ENCODE data around the gene ARMC7. TPM values are rescaled to one million over a fixed set of nuclear protein-coding genes. Genes with fewer than 3 reads are reported as not detected.

ARMC7 gene
- total and polyA plus RNA-seq, 2 of the 13 experiments (the other 11 are each of a cell fraction or from before 2014, with no cell fraction given): 3.9 to 4.2 TPM

DNA sequence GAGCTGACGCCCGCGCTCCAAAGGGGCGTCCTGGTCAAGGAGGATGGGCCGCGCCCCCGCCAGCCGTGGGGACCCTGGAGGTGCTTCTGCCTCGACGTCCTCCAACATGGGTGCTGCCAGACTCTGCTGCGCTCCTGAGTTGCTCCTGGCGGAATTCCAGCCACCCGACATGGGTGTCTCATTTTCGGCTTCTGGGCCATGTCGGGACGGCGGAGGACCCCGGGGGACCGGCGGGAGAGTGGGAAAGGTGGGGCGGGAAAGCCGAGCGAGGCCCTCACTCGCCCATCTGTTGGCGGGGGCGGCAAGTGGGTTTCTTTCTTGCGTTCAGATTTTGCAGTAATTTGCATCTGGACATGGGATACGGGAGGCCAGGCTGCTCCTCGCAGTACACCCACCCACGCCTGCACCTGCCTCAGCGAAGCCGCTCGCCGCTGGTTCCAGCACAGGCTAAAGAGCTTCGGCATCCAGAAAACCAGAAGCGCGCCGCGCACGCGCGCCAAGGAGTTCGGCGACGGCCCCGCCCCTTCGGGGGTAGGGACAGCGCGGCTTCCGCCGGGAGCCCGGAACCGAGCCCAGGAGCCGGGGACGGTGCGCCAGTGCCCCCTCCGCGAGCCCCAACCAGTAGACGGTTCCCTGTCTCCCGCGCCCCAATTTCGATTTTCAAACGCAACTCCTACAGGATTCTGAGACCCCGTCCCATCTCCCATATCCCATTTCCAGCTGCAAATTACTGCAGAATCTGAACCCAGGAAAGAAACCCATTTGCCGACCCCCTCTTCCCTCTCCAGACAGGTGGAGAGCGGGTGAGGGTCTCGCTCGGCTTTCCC, at the start of gene ARMC7 (continued):
- TF ChIP-seq, protein P1, sequence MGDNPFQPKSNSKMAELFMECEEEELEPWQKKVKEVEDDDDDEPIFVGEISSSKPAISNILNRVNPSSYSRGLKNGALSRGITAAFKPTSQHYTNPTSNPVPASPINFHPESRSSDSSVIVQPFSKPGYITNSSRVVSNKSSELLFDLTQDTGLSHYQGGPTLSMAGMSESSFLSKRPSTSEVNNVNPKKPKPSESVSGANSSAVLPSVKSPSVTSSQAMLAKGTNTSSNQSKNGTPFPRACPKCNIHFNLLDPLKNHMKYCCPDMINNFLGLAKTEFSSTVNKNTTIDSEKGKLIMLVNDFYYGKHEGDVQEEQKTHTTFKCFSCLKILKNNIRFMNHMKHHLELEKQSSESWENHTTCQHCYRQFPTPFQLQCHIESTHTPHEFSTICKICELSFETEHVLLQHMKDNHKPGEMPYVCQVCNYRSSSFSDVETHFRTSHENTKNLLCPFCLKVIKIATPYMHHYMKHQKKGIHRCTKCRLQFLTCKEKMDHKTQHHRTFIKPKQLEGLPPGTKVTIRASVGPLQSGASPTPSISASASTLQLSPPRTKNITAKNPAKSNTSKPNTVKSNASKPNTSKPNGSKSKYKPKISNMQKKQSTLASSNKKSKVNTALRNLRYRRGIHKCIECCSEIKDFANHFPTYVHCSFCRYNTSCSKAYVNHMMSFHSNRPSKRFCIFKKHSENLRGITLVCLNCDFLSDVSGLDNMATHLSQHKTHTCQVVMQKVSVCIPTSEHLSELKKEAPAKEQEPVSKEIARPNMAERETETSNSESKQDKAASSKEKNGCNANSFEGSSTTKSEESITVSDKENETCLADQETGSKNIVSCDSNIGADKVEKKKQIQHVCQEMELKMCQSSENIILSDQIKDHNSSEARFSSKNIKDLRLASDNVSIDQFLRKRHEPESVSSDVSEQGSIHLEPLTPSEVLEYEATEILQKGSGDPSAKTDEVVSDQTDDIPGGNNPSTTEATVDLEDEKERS (CRISPR knock-in tag; IDR thresholded peaks at IDR 0.05): 0 out of 2 replicates have a peak, but pooled peaks have one; percentile 46
- peak; percentile 98 for TF ChIP-seq ZNF563 (CRISPR knock-in tag; IDR thresholded peaks at IDR 0.05)
- TF ChIP-seq ZNF839 (CRISPR knock-in tag; IDR thresholded peaks at IDR 0.05; ENCODE audit: borderline replicate concordance): 0 out of 2 replicates have a peak, but pooled peaks have one; percentile 11
- TF ChIP-seq, protein P2, sequence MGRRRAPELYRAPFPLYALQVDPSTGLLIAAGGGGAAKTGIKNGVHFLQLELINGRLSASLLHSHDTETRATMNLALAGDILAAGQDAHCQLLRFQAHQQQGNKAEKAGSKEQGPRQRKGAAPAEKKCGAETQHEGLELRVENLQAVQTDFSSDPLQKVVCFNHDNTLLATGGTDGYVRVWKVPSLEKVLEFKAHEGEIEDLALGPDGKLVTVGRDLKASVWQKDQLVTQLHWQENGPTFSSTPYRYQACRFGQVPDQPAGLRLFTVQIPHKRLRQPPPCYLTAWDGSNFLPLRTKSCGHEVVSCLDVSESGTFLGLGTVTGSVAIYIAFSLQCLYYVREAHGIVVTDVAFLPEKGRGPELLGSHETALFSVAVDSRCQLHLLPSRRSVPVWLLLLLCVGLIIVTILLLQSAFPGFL (CRISPR knock-in tag; IDR thresholded peaks at IDR 0.05): no peak
- TF ChIP-seq ZFY (CRISPR knock-in tag; IDR thresholded peaks at IDR 0.05): peak; percentile 71
- TF ChIP-seq, protein P3, sequence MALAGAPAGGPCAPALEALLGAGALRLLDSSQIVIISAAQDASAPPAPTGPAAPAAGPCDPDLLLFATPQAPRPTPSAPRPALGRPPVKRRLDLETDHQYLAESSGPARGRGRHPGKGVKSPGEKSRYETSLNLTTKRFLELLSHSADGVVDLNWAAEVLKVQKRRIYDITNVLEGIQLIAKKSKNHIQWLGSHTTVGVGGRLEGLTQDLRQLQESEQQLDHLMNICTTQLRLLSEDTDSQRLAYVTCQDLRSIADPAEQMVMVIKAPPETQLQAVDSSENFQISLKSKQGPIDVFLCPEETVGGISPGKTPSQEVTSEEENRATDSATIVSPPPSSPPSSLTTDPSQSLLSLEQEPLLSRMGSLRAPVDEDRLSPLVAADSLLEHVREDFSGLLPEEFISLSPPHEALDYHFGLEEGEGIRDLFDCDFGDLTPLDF (CRISPR knock-in tag; IDR thresholded peaks at IDR 0.05): peak; percentile 61
- TF ChIP-seq, protein P4, sequence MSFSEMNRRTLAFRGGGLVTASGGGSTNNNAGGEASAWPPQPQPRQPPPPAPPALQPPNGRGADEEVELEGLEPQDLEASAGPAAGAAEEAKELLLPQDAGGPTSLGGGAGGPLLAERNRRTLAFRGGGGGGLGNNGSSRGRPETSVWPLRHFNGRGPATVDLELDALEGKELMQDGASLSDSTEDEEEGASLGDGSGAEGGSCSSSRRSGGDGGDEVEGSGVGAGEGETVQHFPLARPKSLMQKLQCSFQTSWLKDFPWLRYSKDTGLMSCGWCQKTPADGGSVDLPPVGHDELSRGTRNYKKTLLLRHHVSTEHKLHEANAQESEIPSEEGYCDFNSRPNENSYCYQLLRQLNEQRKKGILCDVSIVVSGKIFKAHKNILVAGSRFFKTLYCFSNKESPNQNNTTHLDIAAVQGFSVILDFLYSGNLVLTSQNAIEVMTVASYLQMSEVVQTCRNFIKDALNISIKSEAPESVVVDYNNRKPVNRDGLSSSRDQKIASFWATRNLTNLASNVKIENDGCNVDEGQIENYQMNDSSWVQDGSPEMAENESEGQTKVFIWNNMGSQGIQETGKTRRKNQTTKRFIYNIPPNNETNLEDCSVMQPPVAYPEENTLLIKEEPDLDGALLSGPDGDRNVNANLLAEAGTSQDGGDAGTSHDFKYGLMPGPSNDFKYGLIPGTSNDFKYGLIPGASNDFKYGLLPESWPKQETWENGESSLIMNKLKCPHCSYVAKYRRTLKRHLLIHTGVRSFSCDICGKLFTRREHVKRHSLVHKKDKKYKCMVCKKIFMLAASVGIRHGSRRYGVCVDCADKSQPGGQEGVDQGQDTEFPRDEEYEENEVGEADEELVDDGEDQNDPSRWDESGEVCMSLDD (CRISPR knock-in tag; IDR thresholded peaks at IDR 0.05; ENCODE audit: borderline replicate concordance): peak; percentile 72; the same call in 1 of the 2 replicates
- TF ChIP-seq NFYB (CRISPR knock-in tag; IDR thresholded peaks at IDR 0.05): no peak
- 0 out of 2 replicates have a peak, but pooled peaks have one; percentile 74 for TF ChIP-seq ZNF569 (CRISPR knock-in tag; IDR thresholded peaks at IDR 0.05; ENCODE audit: borderline replicate concordance)
- peak; percentile 37; the same call in 1 of the 2 replicates for TF ChIP-seq ZNF143 (CRISPR knock-in tag; IDR thresholded peaks at IDR 0.05)
- peak; percentile 54; the same call in 1 of the 2 replicates for TF ChIP-seq ZFP90 (CRISPR knock-in tag; IDR thresholded peaks at IDR 0.05; ENCODE audit: borderline replicate concordance)
- 0 out of 2 replicates have a peak, but pooled peaks have one; percentile 43 for TF ChIP-seq ZFP37 (CRISPR knock-in tag; IDR thresholded peaks at IDR 0.05; ENCODE audit: borderline replicate concordance)
- peak; percentile 43; the same call in 1 of the 2 replicates for TF ChIP-seq ZNF274 (CRISPR knock-in tag; IDR thresholded peaks at IDR 0.05)
- TF ChIP-seq, protein P5, sequence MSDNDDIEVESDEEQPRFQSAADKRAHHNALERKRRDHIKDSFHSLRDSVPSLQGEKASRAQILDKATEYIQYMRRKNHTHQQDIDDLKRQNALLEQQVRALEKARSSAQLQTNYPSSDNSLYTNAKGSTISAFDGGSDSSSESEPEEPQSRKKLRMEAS (IDR thresholded peaks at IDR 0.05): peak; percentile 77
- peak; percentile 41; the same call in 1 of the 2 replicates for TF ChIP-seq REXO4 (CRISPR knock-in tag; IDR thresholded peaks at IDR 0.05; ENCODE audit: borderline replicate concordance)
- TF ChIP-seq MIER2 (CRISPR knock-in tag; IDR thresholded peaks at IDR 0.05): 0 out of 2 replicates have a peak, but pooled peaks have one; percentile 27
- TF ChIP-seq, protein P6, sequence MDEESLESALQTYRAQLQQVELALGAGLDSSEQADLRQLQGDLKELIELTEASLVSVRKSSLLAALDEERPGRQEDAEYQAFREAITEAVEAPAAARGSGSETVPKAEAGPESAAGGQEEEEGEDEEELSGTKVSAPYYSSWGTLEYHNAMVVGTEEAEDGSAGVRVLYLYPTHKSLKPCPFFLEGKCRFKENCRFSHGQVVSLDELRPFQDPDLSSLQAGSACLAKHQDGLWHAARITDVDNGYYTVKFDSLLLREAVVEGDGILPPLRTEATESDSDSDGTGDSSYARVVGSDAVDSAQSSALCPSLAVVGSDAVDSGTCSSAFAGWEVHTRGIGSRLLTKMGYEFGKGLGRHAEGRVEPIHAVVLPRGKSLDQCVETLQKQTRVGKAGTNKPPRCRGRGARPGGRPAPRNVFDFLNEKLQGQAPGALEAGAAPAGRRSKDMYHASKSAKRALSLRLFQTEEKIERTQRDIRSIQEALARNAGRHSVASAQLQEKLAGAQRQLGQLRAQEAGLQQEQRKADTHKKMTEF (CRISPR knock-in tag; IDR thresholded peaks at IDR 0.05): peak; percentile 54
